Right ventricle myocardium inferior (tissue), 1 donor: Measurements from ENCODE around the gene ST8SIA6. TPM values are rescaled to one million over a fixed set of nuclear protein-coding genes. Genes with fewer than 3 reads are reported as not detected.
A peak's percentile ranks its signal among the peaks of the same experiment; 100 is the strongest.
"Not testable (repeated sequence)": the region's sequence is repeated elsewhere in the genome, so short reads cannot be mapped to it uniquely, and the experiment has no call there.

Source experiments
- ATAC-seq: fragments of 200-7000 bp; cut with Tn5 transposase; one replicate; pipeline ENCODE4 v1.9.1; 2020; ENCODE audit warnings: mild to moderate bottlenecking, moderate library complexity
- DNase-seq: peaks from one replicate; pipeline ENCODE4 v3.0.0; 2021; ENCODE audit errors: missing footprints
- intact Hi-C: fragments of 100-400 bp; cut with DNase I; formaldehyde crosslinking; loops from one replicate; pipeline ENCODE4 v1.11.0; 2022
- total RNA-seq: library from RNA; stranded (reverse); fragmentation: NEBNext Ultra II Directional; extraction: Animal tissue kit (Norgen Biotek cat#: 25700); gene quantifications from one replicate; pipeline ENCODE4 v1.2.1, GENCODE V29; 2021
- donor health status: DM: no; HTN: yes; CAD: no; lungs with severe emphysema.

ST8SIA6 gene
- total RNA-seq, 1 donor from 2014 or later: 9.3 TPM

DNA sequence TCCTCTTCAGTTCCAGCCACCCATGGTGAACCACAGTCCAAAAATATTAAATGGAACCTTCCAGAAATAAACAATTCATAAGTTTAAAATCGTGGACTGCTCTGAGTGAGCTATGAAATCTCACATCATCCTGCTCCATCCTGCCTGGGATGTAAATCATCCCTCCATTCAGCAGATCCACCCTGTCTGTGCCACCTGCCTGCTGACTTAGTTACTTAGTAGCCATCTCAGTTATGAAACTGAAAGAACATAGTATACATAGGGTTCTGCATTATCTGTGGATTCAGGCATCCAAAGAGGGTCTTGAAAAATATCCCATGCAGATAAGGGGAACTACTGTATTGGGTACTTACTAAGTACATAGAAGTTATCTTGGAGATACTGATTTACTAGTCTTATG lies 89.0 kb downstream of the ST8SIA6 start:
- intact Hi-C loops: no loop called here

DNA sequence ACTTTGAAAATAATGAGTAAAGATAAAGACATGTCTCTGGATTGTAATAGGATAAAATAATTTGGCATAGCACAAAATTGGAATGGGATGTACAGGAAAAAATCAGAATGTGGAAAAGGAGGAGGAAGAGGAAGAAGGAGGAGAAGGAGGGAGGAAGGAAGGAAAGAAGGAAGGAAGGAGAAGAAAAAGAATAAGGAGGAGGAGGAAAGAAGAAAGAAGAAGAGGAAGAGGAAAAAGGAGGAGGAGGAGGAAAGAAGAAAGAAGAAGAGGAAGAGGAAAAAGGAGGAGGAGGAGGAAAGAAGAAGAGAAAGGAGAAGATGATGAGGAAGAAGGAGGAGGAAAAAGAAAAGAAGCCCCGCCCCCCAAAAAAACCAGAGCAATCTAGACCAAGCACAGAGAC lies 95.9 kb downstream of the ST8SIA6 start:
- intact Hi-C loops: no loop called here
- no peak for ATAC-seq
- no peak for DNase-seq

More for the DNA sequence above, 89.0 kb downstream of the ST8SIA6 start:
- DNase-seq (no peak), ATAC-seq (no peak)

DNA sequence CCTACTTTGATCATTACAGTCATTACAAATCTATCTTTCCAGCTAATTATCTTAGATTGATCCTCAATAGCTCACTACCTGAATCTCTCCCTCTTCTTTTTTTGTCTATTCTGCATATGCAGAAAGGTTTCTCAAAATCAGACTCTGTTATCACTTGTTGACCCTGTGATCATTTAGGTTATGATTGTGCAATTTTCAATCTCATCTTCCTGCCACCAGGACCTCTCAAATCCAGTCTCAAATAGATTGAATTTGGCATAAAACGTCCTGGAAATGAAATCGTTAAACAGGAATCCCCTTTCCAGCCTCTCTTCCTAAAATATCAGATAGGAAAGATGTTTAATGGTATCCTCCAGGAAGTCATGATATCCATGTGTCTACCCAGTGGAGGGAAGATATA lies 96.6 kb downstream of the ST8SIA6 start:
- ATAC-seq: no peak
- no peak for DNase-seq
- intact Hi-C loops: no loop called here

DNA sequence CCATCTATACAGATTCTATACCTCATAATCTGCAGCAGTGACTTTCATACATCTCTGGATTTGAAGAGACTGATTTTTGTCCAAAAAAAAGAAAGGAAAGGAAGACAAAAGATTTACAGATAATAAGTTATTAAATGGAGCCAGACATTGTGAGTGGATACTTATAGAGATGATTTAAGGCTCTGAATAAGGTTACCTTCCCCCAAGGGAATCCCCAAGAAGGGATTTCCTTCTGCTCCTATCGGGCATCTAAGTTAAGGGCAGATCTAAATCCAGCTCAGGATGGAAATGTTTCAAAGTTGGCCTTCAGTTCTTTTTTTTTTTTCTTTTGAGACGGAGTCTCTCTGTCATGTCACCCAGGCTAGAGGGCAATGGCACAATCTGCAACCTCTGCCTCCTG lies 97.6 kb downstream of the ST8SIA6 start:
- intact Hi-C loops: no loop called here
- DNase-seq (no peak), ATAC-seq (no peak)

DNA sequence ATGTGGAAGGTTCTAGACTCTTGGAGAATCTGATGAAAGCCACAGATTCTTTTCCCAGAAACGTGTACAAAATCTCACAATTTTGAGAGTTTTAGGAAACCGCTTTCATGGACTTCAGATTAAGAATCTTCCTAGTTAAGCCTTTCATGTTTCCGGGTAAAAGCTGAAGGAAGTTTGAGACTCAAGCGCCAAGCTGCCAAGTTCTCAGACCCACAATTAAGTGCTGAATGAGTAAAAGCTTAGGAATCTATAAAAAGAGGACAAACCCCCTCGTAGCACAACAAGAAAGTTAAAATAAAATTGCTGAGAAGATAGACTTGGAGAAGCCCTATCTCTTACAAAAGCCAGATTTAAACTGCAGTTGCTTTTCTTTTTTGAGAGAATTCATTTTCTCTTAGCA lies 99.6 kb downstream of the ST8SIA6 start:
- no peak for ATAC-seq

DNA sequence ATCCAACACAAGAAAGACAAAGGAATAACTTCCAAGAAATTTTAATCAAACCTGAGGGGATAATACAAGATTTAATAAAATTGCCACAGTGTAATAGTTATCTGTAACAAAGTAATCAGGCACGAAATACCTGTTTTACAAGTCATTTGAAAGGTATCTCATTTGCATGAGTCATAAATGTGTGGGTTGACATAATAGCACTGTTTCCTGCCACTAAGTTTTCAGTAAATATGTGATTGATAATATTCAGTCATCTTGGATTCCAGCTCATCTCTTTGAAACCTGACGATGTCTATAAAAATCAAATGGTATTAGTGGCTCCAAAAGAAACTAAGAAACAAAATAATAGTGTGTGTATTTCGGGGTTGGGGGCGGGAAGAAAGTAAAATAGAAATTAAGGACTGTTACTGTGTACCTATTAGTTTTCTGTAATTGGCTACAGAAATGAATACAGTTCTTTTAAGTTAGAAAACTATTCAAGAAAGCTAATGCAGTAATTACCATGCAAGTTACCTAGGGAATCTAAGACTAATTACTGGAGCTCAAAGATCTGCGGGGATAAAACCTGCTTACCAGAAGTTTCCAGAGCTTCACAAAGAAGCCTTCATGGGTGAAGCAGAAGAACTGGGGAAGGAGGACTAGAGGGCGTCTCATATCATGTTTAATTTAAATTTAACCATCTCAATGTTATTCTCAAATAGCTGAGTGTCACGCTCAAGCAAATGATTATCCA lies 100.7 kb downstream of the ST8SIA6 start:
- intact Hi-C loops: no loop called here
- DNase-seq (no peak), ATAC-seq (no peak)

More for the DNA sequence above, 99.6 kb downstream of the ST8SIA6 start:
- no peak for DNase-seq
- intact Hi-C loops: no loop called here

DNA sequence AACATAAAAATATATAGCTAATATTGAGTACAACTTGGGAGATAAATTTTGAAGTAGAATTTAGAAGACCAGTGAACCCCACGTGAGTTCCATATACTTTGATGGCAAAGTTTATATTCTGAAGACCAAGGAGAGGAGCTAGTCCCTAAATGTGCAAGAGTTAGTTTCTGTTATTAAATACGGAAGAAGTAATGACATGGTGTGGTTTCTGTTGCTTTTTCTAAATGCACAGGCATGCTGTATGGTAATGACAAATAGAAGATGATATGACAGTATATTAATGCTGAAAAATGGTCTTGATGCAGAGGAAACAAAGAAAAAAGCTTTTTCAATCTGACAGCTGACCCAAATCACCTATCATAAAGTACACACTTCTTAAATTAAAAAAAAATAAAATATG lies 101.8 kb downstream of the ST8SIA6 start:
- ATAC-seq (no peak), DNase-seq (no peak)
- intact Hi-C loops: no loop called here

DNA sequence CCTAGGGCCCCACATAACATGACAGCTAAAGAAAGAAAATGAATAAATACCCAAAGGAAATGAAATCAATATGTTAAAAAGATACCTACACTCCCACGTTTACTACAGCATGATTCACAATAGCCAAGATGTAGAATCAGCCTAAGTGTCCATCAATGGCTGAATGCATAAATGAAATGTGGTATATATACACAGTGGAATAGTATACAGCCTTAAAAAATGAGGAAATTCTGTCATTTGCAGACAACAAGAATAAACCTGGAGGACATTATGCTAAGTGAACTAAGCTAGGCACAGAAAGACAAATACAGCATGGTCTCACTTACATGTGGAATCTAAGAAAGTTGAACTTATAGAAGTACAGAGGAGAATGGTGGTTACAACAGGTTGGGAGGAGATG lies 102.9 kb downstream of the ST8SIA6 start:
- DNase-seq (no peak), ATAC-seq (no peak)
- intact Hi-C loops: no loop called here

DNA sequence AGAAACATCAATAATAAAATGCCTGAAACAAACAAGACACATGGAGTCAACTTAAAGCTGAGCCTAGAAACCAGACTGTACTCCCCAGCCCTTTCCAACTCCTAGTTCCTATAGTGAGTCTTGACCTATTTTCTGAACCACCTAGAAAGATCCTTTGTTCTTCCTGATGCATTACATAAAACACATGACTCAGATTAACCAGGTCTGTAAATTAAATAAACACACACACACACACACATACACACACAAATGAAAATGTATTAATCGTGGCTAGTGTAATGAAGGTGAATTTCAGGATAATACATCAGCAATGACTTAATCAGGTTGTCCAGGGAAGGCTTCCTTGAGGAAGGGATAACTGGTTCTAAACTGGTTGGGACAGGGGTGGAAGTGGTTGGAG lies 104.7 kb downstream of the ST8SIA6 start:
- intact Hi-C loops: no loop called here

DNA sequence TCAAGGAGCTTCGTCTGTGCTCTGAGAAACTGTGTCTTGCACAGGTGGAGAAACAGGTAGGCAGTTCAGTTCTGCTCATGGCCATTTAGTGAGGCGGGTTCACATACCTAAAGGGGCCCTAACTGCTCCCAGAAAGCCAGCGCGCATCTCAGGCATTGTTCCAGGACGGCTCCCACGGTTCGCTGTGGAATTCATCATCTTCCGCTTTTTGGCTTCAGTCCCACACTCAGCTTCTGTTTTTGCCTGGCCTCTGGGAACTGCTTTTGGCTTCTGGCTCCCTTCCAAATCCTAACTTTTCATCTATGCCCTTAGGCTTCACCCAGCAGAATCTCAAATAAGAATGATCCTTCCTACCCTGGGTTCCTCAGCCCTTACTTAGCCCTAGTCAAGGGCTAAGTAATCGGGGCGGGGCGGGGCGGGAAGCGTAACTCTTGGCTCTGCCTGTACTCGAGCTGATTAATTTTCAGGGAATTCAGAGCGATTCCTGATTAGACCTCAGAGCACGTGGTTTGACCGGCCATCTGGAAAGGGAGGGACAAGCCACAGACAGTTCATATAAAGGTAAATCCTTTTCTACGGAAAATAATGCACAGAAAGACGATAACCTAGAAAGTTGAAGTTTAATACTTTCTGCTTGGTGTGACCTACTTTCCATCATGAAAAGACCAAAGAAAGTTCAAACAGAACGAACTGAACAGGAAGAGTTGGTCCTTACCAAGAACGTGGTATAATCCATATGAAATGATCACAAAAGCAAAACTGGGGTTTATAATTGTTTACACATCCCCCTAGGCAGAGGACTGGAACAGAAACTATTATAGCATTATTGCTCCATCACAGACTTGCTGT lies 105.7 kb downstream of the ST8SIA6 start:
- intact Hi-C loops: no loop called here
- peak; percentile 86 for ATAC-seq
- no peak for DNase-seq

More for the DNA sequence above, 104.7 kb downstream of the ST8SIA6 start:
- DNase-seq (no peak), ATAC-seq (no peak)

DNA sequence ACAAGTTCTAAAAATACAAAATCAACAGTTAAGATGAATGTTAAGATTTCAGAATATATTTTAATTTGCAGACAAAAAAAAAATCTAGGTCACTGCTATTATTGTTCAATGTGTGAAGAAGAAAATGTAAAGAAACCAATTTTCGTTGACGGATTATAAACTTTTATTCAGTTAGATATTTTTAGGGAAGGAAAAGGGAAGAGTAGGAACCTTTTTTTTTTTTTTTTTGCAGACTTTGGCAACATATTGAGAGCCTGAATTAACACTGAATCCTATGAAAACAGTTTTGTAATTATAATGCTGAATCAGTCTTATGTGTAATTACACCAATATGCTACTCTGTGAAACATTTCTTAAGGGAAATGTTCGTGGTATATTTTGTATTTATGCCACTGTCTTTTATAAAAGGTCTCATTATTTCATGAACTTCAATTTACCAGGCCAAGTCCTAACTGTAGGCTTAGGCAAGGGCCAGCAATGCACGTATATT lies 106.3 kb downstream of the ST8SIA6 start:
- ATAC-seq: no peak
- no peak for DNase-seq
- intact Hi-C loops: no loop called here

DNA sequence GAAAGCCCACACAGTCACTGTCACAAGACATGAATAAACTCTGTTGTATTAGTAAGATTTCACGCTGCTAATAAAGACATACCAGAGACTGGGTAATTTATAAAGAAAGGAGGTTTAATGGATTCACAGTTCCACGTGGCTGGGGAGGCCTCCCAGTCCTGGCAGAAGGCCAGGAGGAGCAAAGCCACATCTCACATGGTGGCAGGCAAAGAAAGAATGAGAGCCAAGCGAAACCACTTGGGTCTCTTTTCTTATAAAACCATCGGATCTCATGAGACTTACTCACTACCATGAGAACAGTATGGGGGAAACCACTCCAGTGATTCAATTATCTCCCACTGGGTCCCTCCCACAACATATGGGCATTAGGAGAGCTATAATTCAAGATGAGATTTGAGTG lies 110.2 kb downstream of the ST8SIA6 start:
- ATAC-seq (no peak), DNase-seq (no peak)
- intact Hi-C loops: no loop called here

DNA sequence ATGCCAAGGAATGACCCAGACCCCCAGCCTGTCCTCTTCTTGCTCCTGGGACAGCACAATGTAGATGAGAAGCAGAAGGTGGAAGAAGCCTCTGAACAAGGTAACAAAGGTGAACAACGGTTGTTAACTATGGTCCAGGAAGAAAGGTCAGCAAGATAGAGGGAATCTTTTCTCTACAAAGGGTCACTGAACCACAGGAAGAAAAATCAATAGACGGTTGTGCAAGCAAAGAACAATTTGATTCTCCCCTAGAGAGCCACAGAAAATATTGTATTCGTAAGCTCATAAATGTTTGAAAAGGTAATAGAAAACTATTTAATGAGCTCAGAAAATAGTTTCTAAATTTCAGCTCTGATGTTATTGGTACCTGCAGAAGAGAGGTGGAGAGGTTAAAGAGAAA lies 111.3 kb downstream of the ST8SIA6 start:
- ATAC-seq (no peak), DNase-seq (no peak)
- intact Hi-C loops: no loop called here

DNA sequence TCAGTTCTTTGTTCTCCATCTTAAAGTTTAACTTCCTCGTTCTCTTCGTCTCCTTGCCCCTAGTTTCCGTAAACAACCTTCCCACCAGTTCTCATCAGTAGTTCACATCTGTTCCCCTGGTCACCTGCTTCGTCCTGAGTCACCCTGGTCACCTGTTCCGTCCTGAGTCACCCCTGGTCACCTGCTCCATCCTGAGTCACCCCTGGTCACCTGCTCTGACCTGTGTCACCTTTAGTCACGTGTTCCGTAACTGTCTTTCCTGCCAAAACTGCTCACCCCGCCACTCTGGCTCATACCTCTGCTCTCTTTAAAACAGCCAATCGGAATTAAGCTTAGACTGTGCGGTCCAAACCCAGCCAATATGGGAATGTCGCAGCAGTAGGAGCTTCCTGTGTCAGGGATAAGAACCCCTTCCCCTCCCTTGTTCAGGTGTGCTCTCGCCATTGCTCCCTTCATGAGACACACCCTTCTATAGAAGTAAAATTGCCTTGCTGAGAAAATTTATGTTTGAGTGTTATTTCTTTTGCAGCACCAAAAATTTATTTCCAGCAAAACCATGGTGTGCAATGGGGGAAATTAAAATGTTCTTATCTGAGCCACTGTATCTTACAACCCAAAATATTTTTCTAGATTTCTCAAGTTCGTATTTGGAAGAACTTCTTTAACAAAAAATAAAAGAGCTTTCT lies 114.1 kb downstream of the ST8SIA6 start:
- ATAC-seq (no peak), DNase-seq (no peak)
- intact Hi-C loops: no loop called here

DNA sequence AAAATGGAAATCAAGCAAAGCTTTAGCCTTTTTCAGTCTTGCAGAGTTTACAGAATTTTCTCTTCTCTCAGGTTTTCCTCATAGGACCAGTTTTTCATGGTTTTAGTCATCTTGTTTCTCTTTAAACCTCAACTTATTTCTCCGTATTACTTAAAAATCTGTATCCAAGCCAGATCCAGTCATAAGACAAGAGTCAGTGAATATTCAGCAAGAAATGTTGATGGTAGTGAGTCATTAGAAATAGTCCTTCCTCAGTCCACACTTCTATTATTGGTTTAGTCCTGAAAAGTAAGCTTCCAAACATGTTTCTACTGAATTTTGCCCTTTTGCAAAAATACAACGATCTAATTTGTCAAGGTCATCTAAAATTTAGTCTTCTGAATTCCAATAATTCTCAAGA lies 119.3 kb downstream of the ST8SIA6 start:
- intact Hi-C loops: no loop called here
- DNase-seq (no peak), ATAC-seq (no peak)

DNA sequence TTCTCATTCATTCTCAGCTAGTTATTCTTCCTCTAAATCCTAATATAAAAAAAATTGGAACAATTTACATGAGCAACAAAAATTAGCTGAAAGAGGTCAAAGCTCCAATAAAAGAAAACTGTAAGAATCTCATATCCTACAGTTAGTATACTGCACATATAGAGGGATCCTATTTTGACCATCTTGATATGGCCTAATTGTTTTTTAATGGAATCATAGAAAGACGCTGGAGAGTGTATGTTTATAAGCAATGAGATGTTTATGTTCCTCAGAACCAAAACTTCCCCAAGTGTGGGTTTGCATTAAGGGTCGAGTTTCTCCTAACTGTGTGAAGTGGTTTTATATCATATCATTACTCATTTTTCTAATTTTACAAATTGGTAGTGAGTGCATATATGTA lies 123.9 kb downstream of the ST8SIA6 start:
- DNase-seq: no peak
- no peak for ATAC-seq

DNA sequence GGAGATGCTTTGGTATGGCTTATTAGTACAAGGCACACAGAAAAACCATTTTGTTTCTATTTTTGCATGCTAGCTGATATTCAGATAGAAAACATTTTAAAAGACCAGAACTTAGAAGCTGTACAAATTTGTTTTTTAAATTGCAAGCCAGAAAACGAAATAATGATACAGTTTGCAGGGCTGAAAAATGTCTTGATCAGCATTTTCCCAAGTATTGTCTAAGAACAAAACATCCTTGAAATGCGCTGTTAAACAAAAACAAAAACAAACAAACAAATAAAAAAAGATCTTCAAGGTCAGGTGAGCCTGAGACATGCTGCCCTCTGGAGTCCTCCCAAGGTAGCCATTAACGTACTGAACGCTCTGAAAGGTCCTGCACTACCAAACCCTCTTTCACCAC lies 128.0 kb downstream of the ST8SIA6 start:
- ATAC-seq: no peak

More for the DNA sequence above, 123.9 kb downstream of the ST8SIA6 start:
- intact Hi-C loops: no loop called here

DNA sequence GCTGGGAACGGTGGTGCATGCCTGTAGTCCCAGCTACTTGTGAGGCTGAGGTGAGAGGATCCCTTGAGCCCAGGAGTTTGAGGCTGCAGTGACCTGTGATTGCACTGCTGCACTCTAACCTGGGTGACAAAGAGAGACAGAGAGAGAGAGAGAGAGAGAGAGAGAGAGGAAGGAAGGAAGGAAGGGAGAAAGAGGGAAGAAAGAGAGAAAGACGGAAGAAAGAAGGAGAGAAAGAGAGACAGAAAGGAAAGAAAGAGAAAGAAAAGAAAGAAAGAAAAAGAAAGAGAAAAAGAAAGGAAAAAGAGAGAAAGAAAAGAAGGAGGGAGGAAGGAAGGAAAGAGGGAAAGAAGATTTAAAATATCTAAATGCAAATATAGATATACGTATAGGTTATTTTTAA lies 132.4 kb downstream of the ST8SIA6 start:
- ATAC-seq, DNase-seq, intact Hi-C loops: not testable (repeated sequence)

More for the DNA sequence above, 128.0 kb downstream of the ST8SIA6 start:
- intact Hi-C loops: no loop called here
- DNase-seq: no peak

DNA sequence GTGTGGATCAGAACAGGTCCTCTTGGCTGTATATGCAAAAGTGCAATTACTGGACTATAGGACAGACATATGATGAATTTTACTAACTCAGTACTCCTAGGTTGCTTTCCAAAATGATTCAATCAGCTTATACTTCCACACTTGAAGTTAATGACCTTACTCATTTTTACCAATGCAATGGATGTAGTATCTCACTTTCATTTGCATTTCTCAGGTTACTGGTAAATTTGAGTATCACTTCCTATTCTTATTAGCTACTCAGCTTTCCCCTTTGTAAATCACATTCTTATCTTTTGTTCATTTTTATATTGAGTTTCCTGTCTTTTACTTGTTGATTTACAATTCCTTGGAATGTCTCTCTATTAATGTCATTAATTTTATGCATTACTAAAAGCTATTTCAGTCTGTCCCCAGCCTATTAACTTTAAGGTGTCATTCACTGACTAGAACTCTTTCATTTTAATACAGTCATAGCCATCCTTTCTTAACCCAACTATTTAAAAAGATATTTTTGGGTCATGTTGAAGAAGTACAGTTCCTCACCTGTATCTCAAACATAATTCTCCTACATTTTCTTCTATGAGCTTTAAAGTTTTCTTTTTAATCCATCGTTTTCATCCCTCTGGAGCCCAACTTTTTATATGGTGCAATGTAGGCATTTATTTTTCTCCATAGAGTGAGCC lies 137.8 kb downstream of the ST8SIA6 start:
- DNase-seq (no peak), ATAC-seq (no peak)
- intact Hi-C loops: no loop called here
